Stomach (tissue), 9 donors: Measurements from ENCODE around the gene TCTN1. TPM values are rescaled to one million over a fixed set of nuclear protein-coding genes. Genes with fewer than 3 reads are reported as not detected.

Experiments
- DNase-seq, 2 donors: peaks; one replicate each; pipeline versions ENCODE4 v3.0.0 to v3.0.0-alpha.2; 2013 to 2019
- H3K27ac ChIP-seq, 5 donors: fragments of 200-600 bp in 4 of 5; sonication (generic) in 4 of 5; one replicate each; pipeline ENCODE4 v1.5.1; 2013 to 2019; ENCODE audit warnings: mild to moderate bottlenecking in 1 of 5, moderate library complexity in 1 of 5
- H3K27me3 ChIP-seq, 3 donors: fragments of 200-600 bp; sonication (generic); one replicate each; pipeline ENCODE4 v1.5.1; 2017 to 2019; ENCODE audit warnings: mixed run types in 1 of 3
- H3K36me3 ChIP-seq, 4 donors: fragments of 200-600 bp; sonication (generic); 1 replicate in 3 of 4; 2 replicates in 1 of 4; pipeline ENCODE4 v1.5.1; 2016 to 2019
- H3K4me1 ChIP-seq, 4 donors: fragments of 200-600 bp; sonication (generic); one replicate each; pipeline ENCODE4 v1.5.1; 2016 to 2019
- H3K4me3 ChIP-seq, 4 donors: fragments of 200-600 bp; sonication (generic) in 3 of 4; one replicate each; pipeline ENCODE4 v1.5.1; 2016 to 2019; ENCODE audit warnings: mild to moderate bottlenecking in 1 of 4
- H3K9me3 ChIP-seq, 4 donors: fragments of 200-600 bp; sonication (generic); one replicate each; pipeline ENCODE4 v1.5.1; 2016 to 2019
- CTCF ChIP-seq, 7 experiments: fragments of 450-650 bp in 4 of 7; fragments of 200-600 bp in 3 of 7; sonication (generic) in 3 of 7; IDR thresholded peaks; one replicate each; pipeline ENCODE4 v1.5.1; 2016 to 2019; ENCODE audit warnings: antibody characterized with exemption in 7 of 7, control low read depth in 2 of 7, mild to moderate bottlenecking in 1 of 7
- EP300 ChIP-seq: sonication (generic); formaldehyde crosslinking; IDR thresholded peaks from one replicate; pipeline ENCODE4 v1.6.1; 2017; ENCODE audit warnings: antibody characterized with exemption
- POLR2A ChIP-seq, 4 donors: fragments of 450-650 bp; IDR thresholded peaks; one replicate each; pipeline ENCODE4 v1.6.1; 2016; ENCODE audit warnings: antibody characterized with exemption in 4 of 4, control low read depth in 2 of 4, mild to moderate bottlenecking in 1 of 4, moderate library complexity in 1 of 4
- POLR2AphosphoS5 ChIP-seq, 3 donors: sonication (generic); formaldehyde crosslinking; IDR thresholded peaks; one replicate each; pipeline ENCODE4 v1.6.1; 2016; ENCODE audit warnings: antibody characterized with exemption in 3 of 3
- WGBS, 5 donors: extraction: QIAGEN DNeasy Blood & Tissue Kit in 3 of 5; methylation state at CpG; one replicate each; pipeline versions ENCODE4 v1.1.5 to v1.1.7; 2013 to 2018; 5-methylcytosine and 5-hydroxymethylcytosine counted together
- intact Hi-C: fragments of 100-400 bp; cut with DNase I; formaldehyde crosslinking; loops from one replicate; pipeline ENCODE4 v1.15.1; 2023; ENCODE audit warnings: low total_unique reads
- polyA plus RNA-seq, 3 donors: library from polyadenylated mRNA; stranded (reverse); fragments of 200-250 nt; gene quantifications; one replicate each; pipeline ENCODE4 v1.2.3, GENCODE V29; 2013
- total RNA-seq, 5 donors: library from RNA; depleted of rRNA; stranded (reverse); fragments of >200 nt; gene quantifications; one replicate each; pipeline versions ENCODE4 v1.1.0 to v1.2.3, GENCODE V29; 2014 to 2016
- donor health status: healthy with polysubstance abuse.
- donor health status: Bipolar disorder and iron deficiency.
- donor health status: healthy.

Gene TCTN1
- total and polyA plus RNA-seq, 8 donors, result 5.3 to 60.0 (median 13.9) TPM

GRCh38 chr12:110613071-110613770, 708 bp upstream of the TCTN1 start:
- TF ChIP-seq CTCF (IDR thresholded peaks at IDR 0.05) (no peak), EP300 (no peak), POLR2AphosphoS5 (IDR thresholded peaks at IDR 0.05) (no peak), POLR2A (IDR thresholded peaks at IDR 0.05) (no peak)
- Histone ChIP-seq H3K36me3 (peaks cover 0 to 16% (median 4%) of the 10 kb centered on the region in 4 donors), H3K4me3 (peak overlapping the region; percentile 66 to 85 (median 74)), H3K27ac (peak overlapping the region; percentile 44 to 82 (median 74)), H3K4me1 (peaks cover 0 to 16% (median 12%) of the 10 kb centered on the region in 4 donors), H3K9me3 (no peaks in the 10 kb centered on the region), H3K27me3 (no peaks in the 10 kb centered on the region)
- no peak for DNase-seq
- intact Hi-C loops, result loop anchor here (10.0 kb wide), 1 partner anchor 82 kb away; no protein-coding TSS in a partner anchor
- 74 to 86% (median 82%) methylated on average over 21 to 23 of the region's 23 CpGs for WGBS, 5 donors

GRCh38 chr12:110615171-110615570, 1.2 kb downstream of the TCTN1 start:
- intact Hi-C loops, result loop anchor here (10.0 kb wide), 1 partner anchor 80 kb away; no protein-coding TSS in a partner anchor
- Histone ChIP-seq H3K36me3 (peaks cover 0 to 22% (median 4%) of the 10 kb centered on the region in 4 donors), H3K27ac (no peak overlapping the region), H3K27me3 (no peaks in the 10 kb centered on the region), H3K4me1 (peaks cover 0 to 16% (median 12%) of the 10 kb centered on the region in 4 donors), H3K9me3 (no peaks in the 10 kb centered on the region), H3K4me3 (peak overlapping the region in 1 of 4 donors; percentile 66)
- no peak for TF ChIP-seq CTCF (IDR thresholded peaks at IDR 0.05)
- TF ChIP-seq POLR2A (IDR thresholded peaks at IDR 0.05), result no peak
- no peak for TF ChIP-seq POLR2AphosphoS5 (IDR thresholded peaks at IDR 0.05)
- TF ChIP-seq EP300, result no peak
- DNase-seq, result no peak
- 83 to 91% (median 88%) methylated on average over 8 of the region's 8 CpGs for WGBS, 5 donors

GRCh38 chr12:110616471-110617115, 2.7 kb downstream of the TCTN1 start:
- no peak for DNase-seq
- TF ChIP-seq POLR2AphosphoS5 (IDR thresholded peaks at IDR 0.05), result no peak
- H3K9me3 ChIP-seq, result no peaks in the 10 kb centered on the region
- 89 to 95% (median 94%) methylated on average over 5 of the region's 5 CpGs for WGBS, 5 donors
- H3K27me3 ChIP-seq, result no peaks in the 10 kb centered on the region
- peaks cover 0 to 16% (median 12%) of the 10 kb centered on the region in 4 donors for H3K4me1 ChIP-seq
- no peak overlapping the region for H3K4me3 ChIP-seq
- no peak overlapping the region for H3K27ac ChIP-seq
- H3K36me3 ChIP-seq, result peaks cover 0 to 23% (median 4%) of the 10 kb centered on the region in 4 donors
- intact Hi-C loops, result loop anchor here (10.0 kb wide), 1 partner anchor 78 kb away; no protein-coding TSS in a partner anchor

GRCh38 chr12:110619534-110619953, 5.6 kb downstream of the TCTN1 start:
- TF ChIP-seq CTCF (IDR thresholded peaks at IDR 0.05) (no peak), EP300 (no peak), POLR2A (IDR thresholded peaks at IDR 0.05) (no peak), POLR2AphosphoS5 (IDR thresholded peaks at IDR 0.05) (no peak)
- intact Hi-C loops, result loop anchor here (10.0 kb wide), 1 partner anchor 75 kb away; no protein-coding TSS in a partner anchor
- peaks cover 0 to 10% (median 8%) of the 10 kb centered on the region in 4 donors for H3K4me1 ChIP-seq
- H3K27me3 ChIP-seq, result no peaks in the 10 kb centered on the region
- no peak overlapping the region for H3K27ac ChIP-seq
- no peak overlapping the region for H3K4me3 ChIP-seq
- 78 to 89% (median 83%) methylated on average over 4 of the region's 4 CpGs for WGBS, 5 donors
- peaks cover 0 to 48% (median 10%) of the 10 kb centered on the region in 4 donors for H3K36me3 ChIP-seq
- no peaks in the 10 kb centered on the region for H3K9me3 ChIP-seq
- no peak for DNase-seq
